Astrocyte of the hippocampus (primary cell): ENCODE measurements around the gene DLGAP4.
A peak's percentile ranks its signal among the peaks of the same experiment; 100 is the strongest.

Experiments used
- DNase-seq: peaks from one replicate; pipeline ENCODE4 v3.0.0; 2011; ENCODE audit warnings: low read depth, low spot score

DLGAP4 gene

GRCh38 chr20:36384022-36384619, 78.0 kb downstream of the DLGAP4 start:
- peak; percentile 68 for DNase-seq

DNA sequence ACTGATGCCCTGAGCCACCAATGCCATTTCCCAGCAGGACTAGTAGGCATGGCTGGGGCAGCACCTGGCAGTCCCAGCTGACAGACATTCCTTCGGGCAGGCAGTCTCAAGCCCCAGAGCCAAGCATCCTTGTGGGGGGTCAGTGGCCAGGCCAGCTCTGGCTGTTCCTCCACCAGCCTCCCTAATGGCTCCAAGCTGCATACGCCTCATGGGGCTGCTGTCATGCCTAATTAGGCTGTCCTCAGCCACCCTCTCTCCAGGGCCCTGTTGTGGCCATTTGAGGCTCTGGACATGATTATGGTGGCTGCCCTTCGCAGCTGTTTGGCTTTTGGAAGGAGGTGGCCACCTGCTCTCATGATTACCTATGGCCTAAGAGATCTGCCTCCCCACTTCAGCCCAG, 79.4 kb downstream of the DLGAP4 start:
- DNase-seq: no peak

- DNase-seq: no peak
These were observed 80.1 kb downstream of the DLGAP4 start for GRCh38 chr20:36386236-36386635.

- DNase-seq: no peak
These were observed 84.1 kb downstream of the DLGAP4 start for GRCh38 chr20:36390269-36390668.

- no peak for DNase-seq
These were observed 84.7 kb downstream of the DLGAP4 start for GRCh38 chr20:36390719-36391415.

DNA sequence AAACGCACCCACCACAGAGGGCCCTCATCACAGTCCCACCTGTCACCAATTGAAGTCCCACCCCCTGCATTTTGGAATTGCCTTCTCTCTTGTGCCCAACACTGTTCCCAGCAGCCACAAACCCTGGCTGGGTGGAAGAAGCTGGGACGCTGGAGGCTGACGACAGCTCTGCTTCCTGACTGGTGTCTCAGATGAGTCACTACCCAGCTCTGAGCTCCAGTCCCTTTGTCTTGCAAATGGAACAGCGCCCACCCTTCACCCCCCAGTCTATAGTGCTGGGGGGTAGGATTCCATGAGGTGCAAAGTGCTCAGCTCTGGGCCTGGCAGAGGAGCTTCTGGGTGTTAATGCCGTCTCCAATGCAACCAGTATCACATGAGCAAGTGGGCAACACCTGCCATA, 85.3 kb downstream of the DLGAP4 start:
- DNase-seq: peak; percentile 62

DNA sequence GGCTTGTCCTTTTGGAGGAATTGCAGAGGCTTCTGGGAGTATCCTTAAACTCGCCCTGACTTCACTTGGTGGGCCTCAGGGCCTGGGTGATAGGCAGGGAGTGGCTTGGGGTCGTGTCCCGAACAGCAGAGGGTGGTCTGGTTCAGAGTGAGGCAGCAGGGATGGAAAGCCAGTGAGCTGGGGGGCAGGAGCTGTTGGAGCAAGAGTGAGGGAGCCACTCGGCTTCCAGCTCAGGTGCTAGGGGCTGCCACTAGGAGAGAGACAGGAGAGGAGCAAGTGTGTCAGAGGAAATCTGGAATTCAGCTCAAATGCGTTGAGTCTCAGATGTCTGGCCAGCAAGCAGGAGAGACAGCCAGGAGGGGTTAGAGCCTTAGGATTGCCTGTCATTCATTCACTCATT, 85.8 kb downstream of the DLGAP4 start:
- DNase-seq: no peak

DNA sequence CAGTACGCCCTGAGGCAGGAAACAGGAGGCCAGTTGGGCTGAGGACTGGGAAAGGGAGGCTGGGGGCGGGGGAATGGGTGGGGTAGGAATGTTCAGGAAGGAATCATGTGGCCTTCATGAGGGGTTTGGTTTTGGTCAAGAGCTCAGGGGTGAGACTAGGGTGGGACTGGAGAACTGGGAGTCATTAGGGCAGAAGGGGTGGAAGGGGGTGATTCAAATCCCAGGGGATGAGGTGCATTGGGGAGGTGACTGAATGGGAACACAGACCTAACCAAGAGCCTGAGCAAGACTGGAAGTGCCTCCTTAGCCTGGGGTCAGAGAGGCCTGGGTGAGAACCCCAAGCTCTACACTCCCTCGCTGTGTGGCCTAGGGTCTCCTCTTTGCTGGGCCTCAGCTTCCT, 86.8 kb downstream of the DLGAP4 start:
- DNase-seq: no peak

- no peak for DNase-seq
These were observed 88.3 kb downstream of the DLGAP4 start for GRCh38 chr20:36394340-36394965.

DNA sequence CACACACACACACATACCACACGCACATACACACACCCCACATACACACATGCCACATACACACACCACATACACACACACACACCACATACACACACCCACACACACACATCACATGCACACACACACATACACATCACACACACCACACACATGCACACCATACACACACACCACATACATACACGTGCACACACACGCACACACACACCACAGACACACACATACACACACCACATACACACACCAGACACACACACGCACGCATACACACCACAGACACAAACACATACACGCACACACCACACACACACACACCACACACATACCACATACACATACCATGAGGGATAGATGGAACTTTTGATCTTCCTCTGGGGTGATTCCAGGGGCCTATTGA, 90.2 kb downstream of the DLGAP4 start:
- DNase-seq: no peak

DNA sequence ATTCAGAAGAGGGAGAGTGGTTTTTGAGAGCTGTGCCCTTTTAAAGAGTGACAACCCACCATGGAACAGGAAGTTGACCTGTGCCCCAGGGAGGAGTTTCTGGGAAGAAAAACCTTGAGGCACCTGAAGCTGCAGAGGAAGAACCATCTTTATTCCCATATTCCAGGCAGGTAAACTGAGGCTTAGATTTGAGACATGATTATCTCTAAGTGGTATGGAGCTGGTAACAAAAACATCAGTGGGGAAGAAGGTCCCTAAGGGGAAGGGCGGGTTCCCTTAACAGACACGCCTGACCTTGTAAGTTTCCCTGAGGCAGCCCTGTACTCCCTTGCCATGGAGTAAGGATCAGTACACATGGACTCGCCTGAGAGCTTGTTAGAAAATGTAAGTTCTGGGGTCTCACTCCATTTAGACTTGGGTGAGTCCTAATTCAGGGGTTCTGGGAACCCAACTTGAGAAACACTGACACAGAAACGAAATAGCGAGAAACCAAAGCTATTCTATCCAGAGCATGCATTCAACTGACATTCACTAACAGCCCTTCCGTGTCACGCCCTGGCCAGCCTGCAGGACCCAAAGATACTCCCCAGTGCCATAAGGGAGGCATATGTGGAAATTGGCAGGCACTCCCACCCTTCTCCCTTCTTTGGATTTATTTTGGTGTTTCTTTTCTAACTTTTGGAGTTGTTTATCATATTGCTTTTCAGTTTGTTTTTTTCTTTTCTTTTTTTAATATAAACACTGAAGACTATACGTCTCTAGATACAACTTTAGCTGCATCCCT, 90.9 kb downstream of the DLGAP4 start:
- no peak for DNase-seq

DNA sequence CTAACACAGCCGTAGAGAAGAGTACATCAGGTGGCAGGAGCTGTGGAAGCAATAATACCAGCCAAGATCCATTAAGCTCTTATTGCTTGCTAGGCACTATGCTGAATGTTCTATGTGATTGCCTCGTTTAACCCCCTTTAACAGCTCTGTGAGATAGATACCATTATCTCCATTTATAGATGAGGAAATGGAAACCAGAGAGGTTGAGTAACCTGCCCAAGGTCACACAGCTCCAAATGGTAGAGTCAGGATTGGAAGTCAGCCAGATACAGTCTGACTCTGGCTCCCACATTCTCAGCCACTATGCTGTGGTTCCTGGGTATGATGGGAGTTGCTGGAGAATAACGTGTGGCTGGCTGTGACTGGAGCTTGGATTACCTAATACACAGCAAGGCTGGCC, 92.4 kb downstream of the DLGAP4 start:
- no peak for DNase-seq

DNA sequence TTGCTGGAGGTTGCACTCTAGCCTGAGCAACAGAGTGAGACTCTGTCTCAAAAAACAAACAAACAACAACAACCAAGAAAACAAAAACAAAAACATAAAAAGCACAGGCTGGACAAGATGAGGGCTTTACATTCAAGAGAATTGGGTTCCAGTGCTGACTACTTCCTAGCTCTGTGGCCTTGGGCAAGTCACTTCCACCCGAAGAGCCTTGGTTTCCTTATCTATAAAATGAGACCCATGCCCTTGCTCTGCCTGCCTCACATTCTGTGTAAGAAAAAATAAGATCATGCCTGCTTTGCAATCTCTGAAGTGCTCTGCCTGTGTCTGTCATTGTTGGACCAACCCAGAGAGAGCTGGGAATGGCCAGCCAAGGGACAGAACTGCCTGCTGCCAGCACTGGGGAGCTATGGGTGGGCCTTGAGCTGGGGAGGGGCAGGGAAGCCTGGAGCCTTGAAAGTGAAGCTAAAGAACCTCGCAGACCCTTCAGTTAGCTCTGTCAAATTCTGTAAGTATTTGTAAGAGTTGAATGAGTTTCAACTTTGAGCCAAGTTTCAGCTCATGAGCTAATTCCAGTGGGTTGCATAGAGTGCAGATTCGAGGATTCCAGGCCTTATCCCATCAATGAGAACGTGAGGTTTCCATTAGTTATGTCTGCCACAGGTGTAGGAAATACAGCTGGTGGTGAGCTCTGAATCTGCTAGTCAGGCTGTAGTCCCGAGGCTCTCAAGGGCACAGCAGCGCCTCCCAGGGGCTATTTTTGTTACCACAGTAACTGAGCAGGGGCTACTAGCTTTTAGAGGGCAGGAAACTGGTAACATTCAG, 93.2 kb downstream of the DLGAP4 start:
- peak; percentile 41 for DNase-seq

GRCh38 chr20:36399969-36400545, 93.9 kb downstream of the DLGAP4 start:
- DNase-seq: no peak

DNA sequence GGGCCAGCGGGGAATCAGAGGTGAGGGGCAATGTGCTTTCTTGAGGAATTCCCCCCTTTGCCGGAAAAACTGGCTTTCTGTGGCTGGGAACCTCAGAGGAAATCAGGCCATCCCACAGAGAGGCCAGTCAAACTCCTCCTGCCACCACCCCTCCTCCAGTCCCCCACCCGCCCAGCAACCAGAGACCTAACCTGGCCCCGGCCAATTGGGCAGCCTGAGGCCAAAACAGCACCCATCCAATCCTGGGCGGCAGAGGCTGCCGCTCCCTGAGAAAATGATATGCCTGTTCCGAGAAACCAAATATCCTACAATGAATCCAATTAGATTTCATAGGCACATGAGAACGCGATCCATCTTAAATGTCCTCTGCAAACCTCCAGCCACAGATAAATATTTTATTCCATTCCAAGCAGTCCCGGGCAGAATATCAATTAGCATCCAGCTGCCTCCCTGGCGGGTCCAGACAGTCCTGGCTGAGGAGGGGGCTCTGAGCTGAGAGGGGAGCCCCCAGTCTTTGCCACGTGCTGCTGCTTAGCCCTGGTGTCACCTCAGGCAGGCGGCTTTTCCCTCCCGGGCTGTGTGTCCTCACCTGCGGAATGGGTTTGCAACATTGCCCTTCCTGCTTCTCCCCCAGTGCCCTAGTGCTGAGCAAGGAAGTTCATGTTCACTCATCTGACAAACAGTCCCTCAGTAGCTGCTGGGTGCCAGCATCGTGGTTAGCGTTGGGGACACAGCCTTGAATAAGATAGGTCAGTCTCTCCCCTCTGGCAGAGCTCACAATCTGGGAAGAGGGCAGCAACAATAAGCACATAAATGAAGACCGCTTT, 95.0 kb downstream of the DLGAP4 start:
- no peak for DNase-seq

- DNase-seq: no peak
These were observed 96.6 kb downstream of the DLGAP4 start for GRCh38 chr20:36402708-36403107.

GRCh38 chr20:36404435-36404978, 98.4 kb downstream of the DLGAP4 start:
- DNase-seq: no peak

DNA sequence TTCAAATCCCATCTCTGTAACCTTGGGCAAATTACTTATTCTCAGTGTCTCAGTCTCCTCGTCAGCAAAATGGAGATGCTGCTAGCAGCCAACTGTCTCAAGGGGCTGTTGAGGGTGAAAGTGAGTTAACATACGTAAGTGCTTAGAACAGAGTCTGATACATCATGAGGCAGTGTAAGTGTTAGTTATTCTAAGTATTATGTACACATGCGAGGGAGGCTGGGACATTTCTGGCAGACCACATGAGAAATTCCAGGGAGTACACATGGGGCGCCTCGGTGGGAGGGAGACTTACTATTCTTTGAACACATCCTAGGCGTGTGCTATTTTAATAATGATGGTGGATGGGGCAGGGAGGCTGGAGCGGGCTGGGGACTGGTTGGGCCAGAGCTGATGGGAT, 99.1 kb downstream of the DLGAP4 start:
- DNase-seq: no peak

GRCh38 chr20:36407199-36407733, 101.1 kb downstream of the DLGAP4 start:
- DNase-seq: no peak

GRCh38 chr20:36408219-36408618, 102.1 kb downstream of the DLGAP4 start:
- no peak for DNase-seq
